GM23248 (cell line): ENCODE results near the gene OR10K1. TPM values are rescaled to one million over a fixed set of nuclear protein-coding genes. Genes with fewer than 3 reads are reported as not detected.

Experiments used
- DNase-seq: peaks from one replicate; pipeline ENCODE4 v3.0.0-alpha.2; 2015
- H2AFZ ChIP-seq: fragments of 200-600 bp; sonication (generic); 2 replicates; pipeline ENCODE4 v1.6.1; 2016; ENCODE audit warnings: antibody characterized with exemption
- H3F3A ChIP-seq: fragments of 200-600 bp; sonication (generic); 2 replicates; pipeline ENCODE4 v1.6.1; 2016; ENCODE audit warnings: mild to moderate bottlenecking, antibody characterized with exemption, mixed run types; ENCODE audit not compliant: insufficient read depth
- H3K27ac ChIP-seq: fragments of 200-600 bp; sonication (generic); 2 replicates; pipeline ENCODE4 v1.5.1; 2016; ENCODE audit warnings: mild to moderate bottlenecking
- H3K27me3 ChIP-seq: fragments of 200-600 bp; sonication (generic); replicated peaks from 2 replicates; pipeline ENCODE4 v1.6.1; 2016; ENCODE audit warnings: mild to moderate bottlenecking; ENCODE audit not compliant: insufficient read depth
- H3K36me3 ChIP-seq: fragments of 200-600 bp; sonication (generic); 2 replicates; pipeline ENCODE4 v1.6.1; 2016; ENCODE audit warnings: low read depth, mild to moderate bottlenecking
- H3K4me1 ChIP-seq: fragments of 200-600 bp; sonication (generic); 2 replicates; pipeline ENCODE4 v1.6.1; 2016; ENCODE audit warnings: mild to moderate bottlenecking; ENCODE audit not compliant: insufficient read depth
- H3K4me2 ChIP-seq: fragments of 200-600 bp; sonication (generic); one replicate; pipeline ENCODE4 v1.6.1; 2016; ENCODE audit warnings: mild to moderate bottlenecking; ENCODE audit not compliant: unreplicated experiment
- H3K4me3 ChIP-seq: fragments of 200-600 bp; sonication (generic); 2 replicates; pipeline ENCODE4 v1.5.1; 2016; ENCODE audit warnings: mild to moderate bottlenecking
- H3K79me2 ChIP-seq: fragments of 200-600 bp; sonication (generic); 2 replicates; pipeline ENCODE4 v1.6.1; 2016; ENCODE audit warnings: mild to moderate bottlenecking; ENCODE audit not compliant: insufficient read depth
- H3K9ac ChIP-seq: fragments of 200-600 bp; sonication (generic); 2 replicates; pipeline ENCODE4 v1.6.1; 2016; ENCODE audit warnings: mild to moderate bottlenecking
- H3K9me2 ChIP-seq: fragments of 200-600 bp; sonication (generic); 2 replicates; pipeline ENCODE4 v1.6.1; 2016; ENCODE audit warnings: mixed run types, mild to moderate bottlenecking, moderate library complexity; ENCODE audit not compliant: insufficient read depth
- H3K9me3 ChIP-seq: fragments of 200-600 bp; sonication (generic); one replicate; pipeline ENCODE4 v1.6.1; 2017; ENCODE audit warnings: low read depth
- H4K20me1 ChIP-seq: fragments of 200-600 bp; sonication (generic); 2 replicates; pipeline ENCODE4 v1.6.0; 2016; ENCODE audit not compliant: insufficient read depth
- EZH2 ChIP-seq: fragments of 200-600 bp; sonication (generic); IDR thresholded peaks from 2 replicates; pipeline ENCODE4 v1.6.1; 2018; ENCODE audit warnings: antibody characterized with exemption, mild to moderate bottlenecking; ENCODE audit not compliant: insufficient read depth, poor library complexity, severe bottlenecking
- EZH2phosphoT487 ChIP-seq: fragments of 200-600 bp; sonication (generic); IDR thresholded peaks from 2 replicates; pipeline ENCODE4 v1.6.1; 2018; ENCODE audit warnings: antibody characterized with exemption, moderate library complexity, mild to moderate bottlenecking, low read depth; ENCODE audit not compliant: insufficient read depth
- WGBS, 2 experiments: methylation state at CpG; one replicate each; pipeline ENCODE4 v1.1.6; 2015 to 2017; ENCODE audit warnings: low lambda C conversion rate in 2 of 2, low coverage in 1 of 2; ENCODE audit errors: missing lambda C conversion rate in 2 of 2; 5-methylcytosine and 5-hydroxymethylcytosine counted together
- in situ Hi-C: fragments of 300-500 bp; cut with MboI; formaldehyde crosslinking; loops from 2 replicates; pipeline ENCODE4 v1.15.0; 2020
- polyA plus RNA-seq: library from polyadenylated mRNA; unstranded; fragments of >200 nt; fragmentation: Nextera tagmentation; extraction: Ambion mirVana; gene quantifications from 2 replicates; pipeline ENCODE4 v1.2.1, GENCODE V29; 2016
- total RNA-seq: library from RNA; depleted of rRNA; stranded (reverse); fragments of >200 nt; shearing (Covaris generic); gene quantifications from 2 replicates; pipeline ENCODE4 v1.2.3, GENCODE V29; 2014; rRNA removed

OR10K1 gene, protein sequence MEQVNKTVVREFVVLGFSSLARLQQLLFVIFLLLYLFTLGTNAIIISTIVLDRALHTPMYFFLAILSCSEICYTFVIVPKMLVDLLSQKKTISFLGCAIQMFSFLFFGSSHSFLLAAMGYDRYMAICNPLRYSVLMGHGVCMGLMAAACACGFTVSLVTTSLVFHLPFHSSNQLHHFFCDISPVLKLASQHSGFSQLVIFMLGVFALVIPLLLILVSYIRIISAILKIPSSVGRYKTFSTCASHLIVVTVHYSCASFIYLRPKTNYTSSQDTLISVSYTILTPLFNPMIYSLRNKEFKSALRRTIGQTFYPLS
- not detected in 2 replicates for total RNA-seq
- polyA plus RNA-seq: not detected in 2 replicates

DNA sequence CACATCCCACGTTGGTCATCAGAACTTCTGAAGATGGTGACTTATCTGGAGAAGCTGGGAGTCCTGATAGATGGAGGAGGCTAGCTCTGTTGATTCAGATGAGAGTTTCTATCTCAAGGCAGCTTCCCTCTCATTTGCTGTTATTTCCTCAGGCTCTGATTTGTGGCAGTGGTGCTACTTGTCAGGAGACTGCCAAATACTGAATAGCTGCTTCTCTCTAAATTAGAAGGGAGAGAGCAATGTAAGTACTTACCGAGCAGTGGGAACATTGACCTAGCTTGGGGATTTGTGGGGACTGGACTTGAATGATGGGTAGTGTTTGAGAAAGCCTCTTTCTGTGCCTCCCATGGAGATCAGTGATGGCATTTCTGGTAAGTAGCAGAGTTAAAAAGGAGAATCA, at the start of gene OR10K1:
TSS of gene OR10K1 (plus strand) at position 301 of the 400 bp plus-strand sequence. CDS start 3,728 bp downstream, outside the sequence.
- no peaks in the 10 kb centered on the region for H3K27me3 ChIP-seq
- H4K20me1 ChIP-seq: no peaks in the 10 kb centered on the region
- no peaks in the 10 kb centered on the region for H3K36me3 ChIP-seq
- H3K79me2 ChIP-seq: no peaks in the 10 kb centered on the region
- no peaks in the 10 kb centered on the region for H3K4me1 ChIP-seq
- no peaks in the 10 kb centered on the region for H3F3A ChIP-seq
- H3K9ac ChIP-seq: no peak within 1 kb of the TSS
- 0 to 3% methylated on average over 2 of the region's 2 CpGs for WGBS, 2 experiments
- no peak within 1 kb of the TSS for H3K4me3 ChIP-seq
- H3K9me2 ChIP-seq: no peaks in the 10 kb centered on the region
- no peak within 1 kb of the TSS for H2AFZ ChIP-seq
- TF ChIP-seq EZH2: no peak
- TF ChIP-seq EZH2phosphoT487: no peak
- no peaks in the 10 kb centered on the region for H3K9me3 ChIP-seq
- no peak within 1 kb of the TSS for H3K27ac ChIP-seq
- H3K4me2 ChIP-seq: no peak within 1 kb of the TSS
- DNase-seq: no peak
- in situ Hi-C loops: no loop called here

DNA sequence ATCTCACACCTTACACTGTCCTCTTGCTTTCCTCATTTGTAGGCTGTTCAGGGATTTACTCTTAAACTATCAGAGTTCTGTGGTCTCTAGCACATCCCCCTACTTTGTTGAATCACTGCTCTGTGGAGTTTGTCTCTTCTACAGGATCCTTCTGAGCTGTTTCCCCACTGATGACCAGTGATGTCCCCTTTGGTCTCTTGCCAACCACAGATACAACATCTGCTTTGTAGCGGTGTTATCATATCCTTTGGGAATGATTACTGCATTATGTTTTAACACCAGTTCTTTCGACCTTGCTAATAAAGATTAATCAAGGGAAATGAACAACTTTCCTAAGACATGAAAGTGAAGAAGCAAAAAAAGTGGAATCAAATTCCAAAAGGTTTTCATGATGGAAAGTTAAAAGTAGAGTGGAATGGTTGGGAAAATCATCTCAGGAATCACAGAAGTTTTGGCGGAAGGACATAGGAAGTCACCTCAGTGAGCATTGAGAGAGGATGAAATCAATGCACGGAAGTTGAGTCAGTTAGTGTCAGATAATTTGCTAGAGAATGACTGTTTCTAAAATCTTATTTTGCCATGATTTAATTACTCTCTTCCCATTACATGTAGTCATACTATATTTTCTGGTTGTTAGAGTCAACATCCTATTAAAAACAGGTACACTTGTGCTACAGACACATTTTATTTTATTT, 46.8 kb upstream of the OR10K1 start:
- Histone ChIP-seq H3K4me2 (no peak overlapping the region), H3K4me3 (no peak overlapping the region), H3F3A (no peaks in the 10 kb centered on the region), H3K9ac (no peak overlapping the region), H3K27ac (no peak overlapping the region), H3K4me1 (no peaks in the 10 kb centered on the region), H3K79me2 (no peaks in the 10 kb centered on the region), H3K9me3 (no peaks in the 10 kb centered on the region), H3K27me3 (no peaks in the 10 kb centered on the region), H2AFZ (no peak overlapping the region), H4K20me1 (no peaks in the 10 kb centered on the region), H3K36me3 (no peaks in the 10 kb centered on the region), H3K9me2 (no peaks in the 10 kb centered on the region)
- no peak for TF ChIP-seq EZH2phosphoT487
- no peak for TF ChIP-seq EZH2
- in situ Hi-C loops: no loop called here
- 31 to 43% methylated on average over 4 of the region's 4 CpGs for WGBS, 2 experiments
- DNase-seq: no peak

DNA sequence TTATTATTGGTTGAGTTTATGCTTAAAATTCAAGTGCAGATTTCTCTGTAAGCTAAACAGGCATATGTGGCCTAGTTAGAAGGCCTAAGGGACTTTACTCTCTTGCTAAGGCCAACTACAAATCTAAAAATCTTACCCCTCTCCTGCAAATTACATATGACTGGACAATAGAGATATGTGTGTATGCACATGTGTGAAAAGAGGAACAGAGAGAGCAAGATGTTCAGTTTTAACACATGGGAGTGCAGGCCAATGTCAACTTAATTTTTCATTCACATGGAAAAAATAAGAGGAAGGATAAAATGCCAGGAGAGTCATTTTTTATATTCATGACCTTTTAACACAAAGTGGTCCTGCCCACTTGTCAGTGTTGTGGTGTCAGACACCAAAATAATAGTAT, 44.0 kb upstream of the OR10K1 start:
- Histone ChIP-seq H3K9me2 (no peaks in the 10 kb centered on the region), H3F3A (no peaks in the 10 kb centered on the region), H2AFZ (no peak overlapping the region), H3K4me3 (no peak overlapping the region), H3K27ac (no peak overlapping the region), H3K79me2 (no peaks in the 10 kb centered on the region), H3K4me2 (no peak overlapping the region), H4K20me1 (no peaks in the 10 kb centered on the region), H3K9me3 (no peaks in the 10 kb centered on the region), H3K27me3 (no peaks in the 10 kb centered on the region), H3K4me1 (no peaks in the 10 kb centered on the region), H3K9ac (no peak overlapping the region), H3K36me3 (no peaks in the 10 kb centered on the region)
- no peak for DNase-seq
- TF ChIP-seq EZH2 (no peak), EZH2phosphoT487 (no peak)
- in situ Hi-C loops: no loop called here

DNA sequence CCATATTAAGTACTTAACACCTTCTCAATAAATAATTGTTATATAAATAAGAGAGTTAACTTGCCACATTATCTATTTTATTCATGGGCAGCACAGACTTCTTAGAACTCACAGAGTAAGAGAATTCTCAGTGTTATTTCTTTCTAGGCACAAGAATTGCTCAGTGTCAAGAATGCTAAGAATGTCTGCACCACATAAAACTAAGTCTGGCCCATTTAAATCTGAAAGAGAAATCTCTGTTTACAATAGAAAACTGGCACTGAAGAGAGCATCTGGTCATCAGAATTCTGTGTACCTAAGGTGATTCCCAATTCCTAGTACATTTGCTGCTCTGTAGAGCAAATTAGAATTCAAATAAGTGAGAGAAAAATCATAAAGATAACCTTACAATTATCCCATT, 39.4 kb upstream of the OR10K1 start:
- no peaks in the 10 kb centered on the region for H4K20me1 ChIP-seq
- H3K27ac ChIP-seq: no peak overlapping the region
- H3F3A ChIP-seq: no peaks in the 10 kb centered on the region
- no peaks in the 10 kb centered on the region for H3K9me2 ChIP-seq
- no peak overlapping the region for H3K4me2 ChIP-seq
- no peak overlapping the region for H2AFZ ChIP-seq
- no peak for TF ChIP-seq EZH2
- no peak for TF ChIP-seq EZH2phosphoT487
- H3K79me2 ChIP-seq: no peaks in the 10 kb centered on the region
- H3K4me1 ChIP-seq: no peaks in the 10 kb centered on the region
- no peak overlapping the region for H3K9ac ChIP-seq
- H3K4me3 ChIP-seq: no peak overlapping the region
- H3K36me3 ChIP-seq: no peaks in the 10 kb centered on the region
- no peak for DNase-seq
- in situ Hi-C loops: no loop called here
- no peaks in the 10 kb centered on the region for H3K9me3 ChIP-seq
- no peaks in the 10 kb centered on the region for H3K27me3 ChIP-seq

DNA sequence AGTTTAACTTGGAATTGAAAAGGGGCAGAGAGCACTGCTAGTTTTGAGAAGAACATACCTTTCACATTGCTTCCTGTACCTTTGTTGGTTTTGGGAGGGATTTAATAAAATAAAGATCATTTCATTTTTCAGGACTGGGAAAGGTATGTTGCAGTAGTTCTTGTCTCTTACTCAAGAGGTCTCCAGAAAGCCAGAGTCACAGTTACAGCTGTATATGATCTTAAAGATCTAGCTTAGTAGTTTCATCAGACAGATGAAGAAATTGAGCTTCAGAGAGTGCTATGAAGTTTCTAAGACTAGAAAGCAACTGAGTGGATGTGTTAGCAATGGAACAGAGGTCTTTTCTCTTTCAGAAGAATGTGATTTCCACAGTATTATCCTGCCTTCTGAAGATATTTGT, 36.6 kb upstream of the OR10K1 start:
- Histone ChIP-seq H2AFZ (no peak overlapping the region), H3K4me3 (no peak overlapping the region), H3K79me2 (no peaks in the 10 kb centered on the region), H3K4me1 (no peaks in the 10 kb centered on the region), H3K4me2 (no peak overlapping the region), H3K27me3 (no peaks in the 10 kb centered on the region), H3K9ac (no peak overlapping the region), H3K9me3 (no peaks in the 10 kb centered on the region), H3K36me3 (no peaks in the 10 kb centered on the region), H4K20me1 (no peaks in the 10 kb centered on the region), H3K27ac (no peak overlapping the region), H3K9me2 (no peaks in the 10 kb centered on the region), H3F3A (no peaks in the 10 kb centered on the region)
- TF ChIP-seq EZH2 (no peak), EZH2phosphoT487 (no peak)
- DNase-seq: no peak
- in situ Hi-C loops: no loop called here
